ENCODE measurements around the gene STEEP1. TPM values are rescaled to one million over a fixed set of nuclear protein-coding genes. Genes with fewer than 3 reads are reported as not detected.

The STEEP1 gene
- total RNA-seq, 1 experiment from 2014 or later = 25.8 TPM

GRCh38 chrX:119497185-119497584 lies 68.0 kb downstream of the STEEP1 start:
- DNase-seq (ENCODE audit: low spot score) = no peak
- ChIA-PET CTCF (interaction anchor here (1.2 kb wide), 1 partner anchor 19 kb away, joined by 3 read pairs; no protein-coding TSS in a partner anchor), POLR2A (no interaction called here)
- Mint-ChIP-seq H3K4me3 (no peak overlapping the region), H3K4me1 (peaks cover 5% of the 10 kb centered on the region; the same call in 1 of the 2 replicates), H3K27ac (no peak overlapping the region), H3K36me3 (no peaks in the 10 kb centered on the region), H3K27me3 (ENCODE audit: low read depth) (no peaks in the 10 kb centered on the region; the same call in none of the 2 replicates), H3K9me3 (no peaks in the 10 kb centered on the region)
- ATAC-seq = no peak
- no peak for TF ChIP-seq ATF2 (CRISPR knock-in tag; IDR thresholded peaks at IDR 0.05; ENCODE audit: borderline replicate concordance, low read depth)
- TF ChIP-seq USF1 (CRISPR knock-in tag; IDR thresholded peaks at IDR 0.05) = no peak
- no peak for TF ChIP-seq ZNF396 (CRISPR knock-in tag; IDR thresholded peaks at IDR 0.05; ENCODE audit: borderline replicate concordance)
- TF ChIP-seq CREB1 (CRISPR knock-in tag; IDR thresholded peaks at IDR 0.05) = no peak
- no peak for TF ChIP-seq ZNF263 (CRISPR knock-in tag; IDR thresholded peaks at IDR 0.05; ENCODE audit: low read depth)
- no peak for TF ChIP-seq ZNF671 (CRISPR knock-in tag; IDR thresholded peaks at IDR 0.05)
- no peak for TF ChIP-seq RORB (CRISPR knock-in tag; IDR thresholded peaks at IDR 0.05)
- no peak for TF ChIP-seq JAZF1 (CRISPR knock-in tag; IDR thresholded peaks at IDR 0.05)
- no peak for TF ChIP-seq TEAD4 (CRISPR knock-in tag; IDR thresholded peaks at IDR 0.05)
- TF ChIP-seq HMGA2 (CRISPR knock-in tag; IDR thresholded peaks at IDR 0.05) = no peak
- no peak for TF ChIP-seq ZNF425 (CRISPR knock-in tag; conservative IDR thresholded peaks at IDR 0.05)
- TF ChIP-seq ZNF512 (CRISPR knock-in tag; IDR thresholded peaks at IDR 0.05; ENCODE audit: borderline replicate concordance) = no peak
- TF ChIP-seq NR3C1 (CRISPR knock-in tag; conservative IDR thresholded peaks at IDR 0.05; ENCODE audit: low read depth) = no peak

- H3K4me1 Mint-ChIP-seq = peaks cover 4% of the 10 kb centered on the region; the same call in 1 of the 2 replicates
- no peaks in the 10 kb centered on the region for H3K9me3 Mint-ChIP-seq
- ATAC-seq = no peak; the same call in 1 of the 2 replicates
- POLR2A ChIA-PET = interaction anchor here (0.6 kb wide), 1 partner anchor 1057 kb away, joined by 4 read pairs; no protein-coding TSS in a partner anchor
- H3K27me3 Mint-ChIP-seq (ENCODE audit: low read depth) = no peaks in the 10 kb centered on the region; the same call in 1 of the 2 replicates
- H3K36me3 Mint-ChIP-seq = no peaks in the 10 kb centered on the region
- H3K4me3 Mint-ChIP-seq = no peak overlapping the region
- no peak overlapping the region for H3K27ac Mint-ChIP-seq
- CTCF ChIA-PET = interaction anchor here (1.1 to 1.5 kb wide), 2 partner anchors 13 to 16 kb away, joined by 5 to 8 read pairs; no protein-coding TSS in a partner anchor
- TF ChIP-seq TEAD4 (CRISPR knock-in tag; IDR thresholded peaks at IDR 0.05) = no peak
- no peak for TF ChIP-seq SOX15 (CRISPR knock-in tag; IDR thresholded peaks at IDR 0.05)
- TF ChIP-seq GTF2I (CRISPR knock-in tag; conservative IDR thresholded peaks at IDR 0.05) = no peak
- no peak for TF ChIP-seq ZNF232 (CRISPR knock-in tag; IDR thresholded peaks at IDR 0.05)
- no peak for TF ChIP-seq JAZF1 (CRISPR knock-in tag; IDR thresholded peaks at IDR 0.05)
- no peak for TF ChIP-seq ATF1 (CRISPR knock-in tag; IDR thresholded peaks at IDR 0.05)
- no peak for TF ChIP-seq ZNF423 (CRISPR knock-in tag; IDR thresholded peaks at IDR 0.05)
- TF ChIP-seq ATF3 (CRISPR knock-in tag; conservative IDR thresholded peaks at IDR 0.05) = no peak
- no peak for TF ChIP-seq FOXK1 (CRISPR knock-in tag; IDR thresholded peaks at IDR 0.05)
- no peak for TF ChIP-seq CREB1 (CRISPR knock-in tag; IDR thresholded peaks at IDR 0.05)
- no peak for TF ChIP-seq E2F4 (CRISPR knock-in tag; IDR thresholded peaks at IDR 0.05; ENCODE audit: borderline replicate concordance, low read depth)
- TF ChIP-seq HMGA2 (CRISPR knock-in tag; IDR thresholded peaks at IDR 0.05) = no peak
- no peak for TF ChIP-seq PRDM15 (CRISPR knock-in tag; IDR thresholded peaks at IDR 0.05)
- no peak for DNase-seq (ENCODE audit: low spot score)
These were observed 69.2 kb downstream of the STEEP1 start for GRCh38 chrX:119495734-119496726.
